Erythroblast (primary cell): Measurements from ENCODE around the gene BTBD16.

Source experiments
- GATA1 ChIP-seq: IDR thresholded peaks from 2 replicates; pipeline ENCODE4 v1.6.1; 2011; ENCODE audit warnings: low read depth, mild to moderate bottlenecking, control low read depth, low read length, moderate library complexity
- POLR2A ChIP-seq: IDR thresholded peaks from 2 replicates; pipeline ENCODE4 v1.6.1; 2011; ENCODE audit warnings: mild to moderate bottlenecking, low read length

DNA sequence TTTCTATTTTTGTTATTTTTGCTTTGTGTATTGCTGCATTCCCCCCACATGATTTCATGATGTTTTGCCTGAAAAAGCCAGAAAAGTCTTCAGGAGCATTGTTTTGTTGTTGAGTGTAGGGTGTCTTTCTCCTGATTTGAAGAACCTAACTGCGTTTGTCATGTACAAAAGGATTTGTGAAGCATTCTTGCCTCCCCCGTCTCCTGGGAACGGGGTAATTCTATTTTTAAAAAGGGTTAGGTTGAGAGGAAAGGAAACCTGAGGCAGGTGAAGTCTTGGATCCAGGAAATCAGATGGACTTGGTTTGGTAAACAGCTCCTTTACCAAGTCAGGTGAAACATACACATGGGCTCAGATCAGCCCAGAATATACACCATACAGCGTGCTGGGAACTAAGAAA is 26.0 kb upstream of the BTBD16 start:
- TF ChIP-seq POLR2A = no peak
- TF ChIP-seq GATA1 = no peak
